ENCODE data around the gene HSPH1. TPM values are rescaled to one million over a fixed set of nuclear protein-coding genes. Genes with fewer than 3 reads are reported as not detected.
"Not testable (repeated sequence)": the region's sequence is repeated elsewhere in the genome, so short reads cannot be mapped to it uniquely, and the experiment has no call there.

Gene HSPH1
- total RNA-seq, 1 experiment from 2014 or later: 83.3 TPM

DNA sequence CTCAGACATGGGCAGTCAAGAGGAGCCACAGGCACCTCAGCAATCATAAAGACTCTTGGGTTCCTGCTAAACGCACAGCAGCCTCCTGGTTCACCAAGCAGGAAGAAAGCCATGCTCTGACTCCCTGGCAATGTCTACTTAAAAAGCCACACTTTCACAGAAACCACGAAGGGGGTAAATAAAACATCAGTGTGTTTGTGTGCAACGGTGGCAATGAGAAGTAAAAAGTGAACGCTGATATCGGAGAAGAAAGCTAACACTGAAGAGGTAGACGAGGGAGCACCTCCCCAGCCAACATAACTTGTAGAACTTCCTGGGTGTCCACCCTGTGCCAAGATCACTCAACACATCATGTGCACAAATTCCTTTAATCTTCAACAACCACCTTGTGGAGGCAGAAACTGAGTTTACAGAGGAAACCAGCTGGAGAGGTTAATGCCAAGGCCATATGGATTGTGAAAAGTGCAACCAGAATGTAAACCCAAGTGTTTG, 30.2 kb downstream of the HSPH1 start:
- DNase-seq (ENCODE audit: low read depth): no peak

DNA sequence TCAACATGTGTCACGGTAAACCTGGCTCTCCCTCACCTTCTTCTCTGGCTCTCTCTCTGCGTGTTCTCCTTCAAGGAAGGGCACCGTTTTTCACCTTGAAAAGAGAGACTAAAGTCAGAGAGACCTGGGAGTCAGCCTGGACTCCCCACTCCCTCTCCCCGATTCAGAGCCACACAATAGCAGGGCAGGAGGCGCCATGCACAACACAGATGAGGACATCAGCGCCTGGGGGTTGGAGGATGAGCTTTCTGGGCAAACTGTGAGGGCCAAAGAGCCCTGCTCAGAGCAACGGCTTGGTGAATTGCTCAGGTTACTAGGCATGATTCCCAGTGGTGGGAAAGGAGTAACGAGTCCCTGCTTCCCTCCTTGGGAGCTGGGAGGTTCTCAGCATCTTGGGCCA, 32.3 kb downstream of the HSPH1 start:
- no peak for DNase-seq (ENCODE audit: low read depth)

DNA sequence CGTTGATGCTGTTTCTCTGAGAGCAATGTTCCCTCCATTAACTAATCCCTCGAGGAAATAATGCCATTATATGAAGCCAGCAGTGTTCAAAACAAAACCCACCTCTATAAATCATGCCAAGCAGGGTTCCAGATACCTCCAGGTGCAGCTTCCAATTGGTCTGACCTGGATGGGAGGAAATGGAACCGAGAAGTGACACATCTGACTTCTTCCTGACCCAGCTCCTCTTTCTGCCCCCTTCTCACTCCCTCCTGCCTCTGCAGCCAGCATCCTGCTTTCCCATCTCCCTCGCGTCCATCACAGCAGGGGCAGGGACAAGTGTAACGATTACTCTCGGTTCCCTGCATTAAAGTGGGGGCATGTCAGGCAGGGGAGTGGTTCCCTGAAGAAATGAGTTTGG, 37.5 kb downstream of the HSPH1 start:
- DNase-seq (ENCODE audit: low read depth): no peak

DNA sequence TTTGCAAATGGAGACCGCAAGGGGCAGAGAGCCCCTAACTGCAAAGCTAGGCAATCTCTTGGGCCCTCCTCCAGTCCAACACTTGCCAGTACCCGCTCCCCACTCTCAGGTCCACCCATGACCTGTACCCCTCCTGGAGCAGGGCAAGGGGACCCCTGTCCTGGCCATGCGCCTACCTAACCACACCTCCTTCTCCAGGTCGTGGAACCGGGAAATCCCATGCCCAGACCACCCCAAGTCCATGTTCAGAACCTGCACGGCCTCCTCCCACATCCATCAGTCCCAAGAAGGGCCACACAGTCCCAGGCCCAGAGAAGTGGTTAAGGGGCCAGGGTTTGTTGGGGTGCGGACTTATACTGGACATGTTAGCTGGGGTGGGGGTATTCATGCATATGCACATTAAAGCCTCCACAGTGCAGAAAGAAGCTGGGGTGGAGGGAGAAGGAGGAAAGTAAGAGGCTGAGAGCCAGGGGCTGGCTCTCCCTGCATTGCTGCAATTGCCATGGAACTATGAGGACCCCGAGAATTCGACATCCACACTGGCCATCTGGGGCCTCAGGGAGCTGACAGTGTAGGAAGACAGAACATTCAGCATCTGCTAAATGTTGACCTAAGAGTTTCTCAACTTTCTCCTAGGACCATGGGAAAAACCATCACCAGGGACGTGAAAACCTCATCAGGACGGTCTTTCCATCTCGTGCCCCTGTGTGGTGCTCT, 39.0 kb downstream of the HSPH1 start:
- no peak for DNase-seq (ENCODE audit: low read depth)

DNA sequence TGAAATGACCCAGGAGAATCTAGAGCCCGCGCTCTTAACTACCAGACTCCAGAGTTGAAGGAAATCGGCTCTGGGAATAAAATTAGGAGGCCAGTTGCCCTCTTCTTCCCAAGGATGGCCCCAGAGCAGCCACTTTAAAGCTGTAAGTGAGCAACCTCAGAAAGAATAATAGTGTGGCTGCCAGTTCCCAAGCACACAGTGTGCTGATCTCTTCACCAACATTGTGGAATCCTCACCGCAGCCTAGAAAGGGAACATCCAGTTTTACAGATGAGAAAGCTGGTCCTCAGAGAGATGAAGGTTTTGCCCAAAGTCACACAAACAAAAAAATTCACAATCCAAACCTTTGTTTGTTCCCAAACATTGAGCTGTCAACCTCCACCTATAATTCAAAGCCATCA, 39.6 kb downstream of the HSPH1 start:
- DNase-seq (ENCODE audit: low read depth): no peak

DNA sequence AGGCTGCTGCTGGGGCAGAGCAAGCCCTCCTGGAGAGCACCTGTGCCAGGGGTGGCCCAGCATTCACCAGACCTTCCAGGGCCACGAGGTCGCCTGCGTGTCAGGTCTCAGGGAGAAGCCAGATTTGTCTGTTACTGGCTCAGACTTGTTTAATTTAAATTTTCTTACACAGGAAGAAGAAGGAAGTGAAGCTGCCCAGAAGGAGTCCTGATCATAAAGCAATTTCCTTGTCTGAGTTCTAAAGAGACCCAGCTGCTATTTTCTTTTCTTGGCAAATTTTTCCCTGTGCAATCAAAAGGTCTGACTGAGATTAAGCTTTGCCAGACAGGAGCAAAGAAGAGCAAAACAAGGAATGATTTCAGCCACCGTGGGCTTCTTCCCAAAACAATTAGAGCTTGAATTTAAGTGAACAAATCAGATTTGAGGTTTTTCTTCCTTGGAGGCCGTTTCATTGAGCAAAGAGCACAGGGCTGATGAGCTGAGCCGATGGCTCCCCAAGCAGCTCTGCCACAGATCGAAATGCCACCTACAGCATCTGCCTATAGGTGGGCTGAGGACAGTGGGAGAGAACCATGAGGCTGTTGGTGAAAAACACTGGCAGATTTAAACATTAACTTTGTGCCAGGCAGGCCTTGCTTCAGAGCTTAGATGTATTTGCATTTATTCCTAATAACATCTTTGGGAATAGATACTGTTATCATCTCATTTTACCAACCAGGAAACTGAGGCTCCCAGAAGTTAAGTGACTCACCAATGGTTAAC, 40.1 kb downstream of the HSPH1 start:
- DNase-seq (ENCODE audit: low read depth): no peak

DNA sequence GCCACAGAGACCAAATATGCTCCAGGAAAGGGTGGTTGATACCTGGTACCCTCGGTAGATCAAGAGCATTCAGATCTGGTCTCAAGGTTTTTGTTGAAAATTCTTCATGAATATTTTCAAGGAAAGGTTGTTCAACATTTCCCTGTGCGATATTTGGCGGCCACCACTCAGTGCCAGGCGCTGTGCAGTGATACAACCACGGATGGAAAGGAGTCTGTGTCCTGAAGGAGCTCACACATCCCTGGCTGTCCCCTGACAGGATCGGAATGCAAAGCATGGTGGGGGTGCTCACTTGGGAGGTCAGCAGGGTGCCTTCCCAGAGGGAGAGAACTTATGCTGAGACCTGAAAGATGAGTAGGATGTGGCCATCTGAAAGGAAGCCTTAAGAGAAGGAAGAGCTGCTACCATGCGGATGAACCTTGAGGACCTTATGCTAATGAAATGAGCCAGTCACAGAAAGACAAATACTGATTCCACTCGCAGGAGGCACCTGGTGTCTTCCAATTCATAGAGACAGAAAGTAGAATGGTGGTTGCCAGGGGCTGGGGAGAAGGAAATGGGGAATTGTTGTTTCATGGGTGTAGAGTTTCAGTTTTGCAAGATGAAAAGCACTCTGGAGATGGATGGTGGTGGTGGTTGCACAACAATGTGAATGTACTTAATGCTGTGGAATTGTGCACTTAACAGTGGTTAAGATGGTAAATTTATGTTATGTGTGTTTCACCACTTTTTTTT, 41.6 kb downstream of the HSPH1 start:
- DNase-seq (ENCODE audit: low read depth): no peak

DNA sequence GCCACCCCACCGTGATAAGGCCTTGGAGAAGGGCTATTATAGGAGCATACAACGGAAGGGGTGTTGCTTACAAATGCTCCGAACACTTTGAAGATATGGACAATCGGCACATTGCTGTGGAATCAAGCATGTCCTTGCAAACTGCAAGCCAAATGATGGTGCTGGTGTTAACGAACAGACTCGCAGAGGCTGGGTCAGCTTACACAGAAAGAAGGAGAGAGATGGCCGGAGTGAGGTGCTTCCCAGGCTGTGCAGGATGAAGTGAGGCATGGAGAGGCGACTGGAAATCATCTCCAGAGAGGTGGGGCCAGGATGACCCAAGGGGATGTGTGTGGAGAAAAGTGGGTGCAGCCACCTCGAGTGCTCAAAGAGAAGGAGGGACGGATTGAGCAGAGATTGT, 42.2 kb downstream of the HSPH1 start:
- no peak for DNase-seq (ENCODE audit: low read depth)

DNA sequence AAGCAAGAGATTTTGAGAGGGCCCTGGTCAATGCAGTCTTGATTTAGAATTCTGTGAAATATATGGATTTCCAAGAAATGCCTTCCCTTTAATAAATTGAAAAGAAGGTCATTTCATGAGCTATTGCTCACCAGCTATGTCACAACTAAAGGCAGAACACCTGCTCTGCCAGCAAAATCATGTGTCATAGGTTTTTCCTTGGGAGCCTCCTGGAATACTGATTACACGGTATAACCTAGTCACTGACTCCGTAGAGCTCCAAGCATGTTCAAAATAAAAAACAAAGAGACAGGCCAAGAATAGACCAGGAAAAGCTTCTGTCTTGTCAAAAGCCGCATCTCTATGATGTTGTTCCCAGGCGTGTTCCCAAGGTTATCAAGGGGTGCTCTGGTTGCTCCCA, 45.5 kb downstream of the HSPH1 start:
- no peak for DNase-seq (ENCODE audit: low read depth)

DNA sequence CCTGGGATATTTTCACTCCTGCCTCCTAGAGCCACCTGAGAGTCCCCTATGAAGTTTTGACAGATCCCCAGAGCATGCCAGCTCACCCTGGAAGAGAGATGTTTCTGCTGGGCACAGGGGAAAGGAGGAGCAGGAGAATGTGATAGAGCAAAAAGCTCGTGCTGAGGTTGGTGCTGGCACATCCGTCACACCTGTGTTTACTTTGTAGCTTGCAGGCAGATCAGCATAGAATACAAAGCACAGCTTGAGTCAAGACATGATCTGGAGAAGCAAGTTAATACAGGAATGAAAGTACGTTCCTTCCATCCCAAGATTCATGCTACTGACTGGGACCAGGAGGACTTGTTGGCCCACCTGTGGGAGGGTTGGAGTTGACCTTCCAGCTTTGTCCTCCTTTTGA, 46.1 kb downstream of the HSPH1 start:
- DNase-seq (ENCODE audit: low read depth): no peak

DNA sequence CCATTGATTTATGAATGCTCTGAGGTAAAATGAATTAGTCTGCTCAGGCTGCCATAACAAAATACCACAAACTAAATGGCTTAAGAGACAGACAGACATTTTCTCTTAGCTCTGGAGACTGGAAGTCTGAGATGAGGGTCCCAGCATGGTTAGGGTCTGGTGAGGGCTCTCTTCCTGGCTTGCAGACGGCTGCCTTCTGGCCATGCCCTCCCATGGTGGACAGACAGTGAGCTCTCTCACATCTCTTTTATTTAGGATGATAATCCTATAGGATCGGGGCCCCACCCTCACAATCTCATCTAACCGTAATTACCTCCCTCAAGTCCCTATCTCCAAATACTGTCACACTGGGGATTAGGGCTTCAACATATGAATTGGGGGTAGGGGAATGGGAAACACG, 47.1 kb downstream of the HSPH1 start:
- no peak for DNase-seq (ENCODE audit: low read depth)

DNA sequence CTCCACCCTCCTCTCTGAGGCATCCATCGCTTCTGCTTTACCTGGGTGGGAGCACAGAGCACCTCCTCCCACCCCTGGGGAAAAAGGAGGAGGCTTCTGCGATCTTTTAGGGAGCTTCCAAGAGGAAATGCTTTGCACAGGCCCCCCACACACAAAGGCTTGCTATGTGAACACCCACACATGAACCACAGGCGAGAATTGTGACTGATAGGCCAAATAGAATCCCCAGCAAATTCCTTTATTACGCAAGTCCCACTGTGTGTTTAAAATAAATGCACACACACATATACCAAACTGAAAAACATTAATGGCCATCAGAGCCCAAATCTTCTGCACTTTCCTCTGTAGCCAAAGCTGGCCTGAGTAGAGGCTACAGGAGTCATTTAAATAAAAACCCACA, 50.6 kb downstream of the HSPH1 start:
- no peak for DNase-seq (ENCODE audit: low read depth)

DNA sequence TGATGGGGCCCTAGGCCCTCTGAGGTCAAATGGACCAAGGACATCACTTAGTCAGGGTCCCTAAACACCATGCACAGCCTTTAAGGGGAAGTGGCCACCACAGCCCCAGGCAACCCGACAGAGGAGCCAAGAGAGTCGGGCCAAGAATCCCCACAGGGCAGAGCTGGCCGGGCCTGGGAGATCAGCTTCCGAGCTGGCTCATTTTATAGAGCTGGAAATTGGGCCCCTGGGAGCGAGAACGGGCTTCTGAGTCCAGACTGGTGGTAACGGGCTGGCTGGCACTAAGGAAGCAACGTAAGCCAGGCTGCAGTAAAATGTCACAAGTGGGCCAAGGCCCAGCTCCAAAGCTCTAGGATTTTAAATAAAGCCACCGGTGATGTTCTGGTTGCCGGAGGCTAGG, 51.1 kb downstream of the HSPH1 start:
- DNase-seq (ENCODE audit: low read depth): no peak

DNA sequence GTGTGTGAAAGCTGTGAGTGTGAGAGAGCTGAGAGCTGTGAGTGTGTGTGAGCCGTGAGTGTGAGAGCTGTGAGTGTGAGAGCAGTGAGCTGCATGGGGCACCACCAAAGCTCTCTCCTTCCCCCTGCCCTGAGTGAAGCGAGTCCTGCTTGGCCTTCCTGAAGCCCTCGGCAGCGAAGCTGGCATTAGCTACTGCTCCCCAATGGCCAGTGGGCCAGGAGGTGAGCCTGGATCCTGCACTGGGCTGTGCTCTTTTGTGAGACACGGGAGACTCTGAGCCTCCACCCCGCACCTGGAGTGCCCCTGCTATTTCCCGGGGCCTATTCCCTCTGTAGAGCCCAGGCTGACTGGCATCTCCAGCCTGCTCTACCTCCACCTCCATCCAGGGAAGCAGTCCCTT, 51.5 kb downstream of the HSPH1 start:
- no peak for DNase-seq (ENCODE audit: low read depth)

DNA sequence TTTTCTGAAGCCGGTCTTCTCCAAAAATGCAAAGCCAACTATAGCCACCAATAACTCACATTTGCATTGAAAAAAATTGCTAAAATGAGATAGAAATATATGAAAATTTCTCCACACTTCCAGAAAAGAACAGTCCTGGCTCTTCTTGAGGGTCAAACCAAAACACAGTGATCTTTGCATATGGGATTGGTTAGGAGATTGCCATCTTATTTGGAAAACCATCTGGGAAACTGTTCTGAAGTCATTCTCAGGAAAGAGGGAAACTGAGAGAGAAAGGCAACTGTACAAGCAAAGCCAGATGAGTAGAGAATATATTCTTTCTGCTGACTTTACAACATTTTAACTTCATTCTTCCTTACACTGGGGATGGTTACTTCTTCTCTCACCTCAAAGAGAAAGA, 54.6 kb downstream of the HSPH1 start:
- no peak for DNase-seq (ENCODE audit: low read depth)

DNA sequence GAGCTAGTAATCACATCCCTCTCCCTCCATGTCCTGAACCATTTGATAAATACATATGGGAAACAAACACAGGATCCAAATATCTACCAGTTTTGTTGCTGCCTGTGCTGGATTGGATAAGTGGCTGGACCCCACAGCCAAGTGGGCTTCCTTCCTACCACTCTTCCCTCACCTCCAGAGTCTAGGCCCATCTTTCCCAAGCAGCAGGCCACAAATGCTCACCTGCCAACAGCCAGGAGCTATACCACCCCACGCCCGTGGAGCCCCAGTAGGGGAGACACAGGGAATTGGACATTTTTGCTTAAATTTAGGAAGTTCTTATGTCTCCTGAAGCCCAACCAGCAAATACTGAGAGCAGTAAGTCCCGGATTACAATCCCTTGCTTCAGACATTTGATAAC, 55.8 kb downstream of the HSPH1 start:
- DNase-seq (ENCODE audit: low read depth): no peak

DNA sequence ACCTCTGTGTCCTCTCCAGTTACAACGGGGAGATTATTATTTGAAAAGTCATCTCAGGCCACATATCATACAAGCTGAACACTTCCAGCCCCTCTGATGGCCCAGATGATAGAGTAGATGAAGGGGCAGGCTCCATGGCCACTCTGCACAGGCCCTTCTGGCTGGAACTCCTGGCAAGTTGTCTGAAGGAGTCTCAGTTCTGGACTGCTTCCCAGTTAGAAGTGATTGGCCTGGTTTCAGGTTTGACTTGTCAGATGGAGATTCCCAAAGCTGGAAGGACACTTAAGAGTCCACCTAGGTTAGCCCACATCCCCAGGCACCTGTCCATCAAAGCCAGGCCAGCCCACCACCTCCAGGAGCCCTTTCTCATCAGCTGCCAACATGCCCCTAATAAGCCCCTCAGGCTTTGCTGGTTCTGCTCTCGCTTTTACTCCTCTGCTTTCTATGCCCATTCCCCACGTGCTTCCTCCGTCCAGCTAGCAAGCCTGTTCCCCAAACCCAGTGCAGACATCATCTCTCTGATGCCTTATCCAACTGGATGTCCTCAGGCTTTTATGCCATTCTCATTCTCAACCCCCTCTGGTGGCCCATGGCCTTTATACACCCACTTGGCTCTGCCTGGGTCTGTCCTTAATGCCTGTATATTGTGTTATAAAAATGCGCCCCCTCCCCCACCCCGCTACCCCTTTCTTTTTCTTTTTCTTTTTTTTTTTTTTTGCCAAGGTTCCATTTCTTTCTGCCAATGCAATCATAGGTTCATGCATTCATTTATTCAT, 56.5 kb downstream of the HSPH1 start:
- DNase-seq (ENCODE audit: low read depth): peak; percentile 9

DNA sequence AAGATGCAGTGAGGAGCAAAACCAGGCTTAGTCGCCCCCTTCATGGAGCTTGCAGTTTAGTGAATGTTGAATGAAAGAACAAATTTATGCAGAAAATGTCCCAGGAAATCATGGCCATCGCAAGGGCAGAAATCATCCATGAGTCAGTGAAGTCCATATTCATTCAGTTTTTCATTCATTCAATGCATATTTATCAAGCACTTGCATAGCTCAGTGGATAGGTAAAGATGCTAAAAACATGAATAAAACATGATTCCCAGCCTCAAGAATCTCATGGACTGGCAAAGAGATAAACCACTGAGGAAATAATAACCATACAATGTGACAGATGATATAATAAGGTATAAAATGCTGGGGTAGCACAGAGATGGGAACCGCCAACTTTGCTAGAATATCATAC, 58.8 kb downstream of the HSPH1 start:
- no peak for DNase-seq (ENCODE audit: low read depth)

DNA sequence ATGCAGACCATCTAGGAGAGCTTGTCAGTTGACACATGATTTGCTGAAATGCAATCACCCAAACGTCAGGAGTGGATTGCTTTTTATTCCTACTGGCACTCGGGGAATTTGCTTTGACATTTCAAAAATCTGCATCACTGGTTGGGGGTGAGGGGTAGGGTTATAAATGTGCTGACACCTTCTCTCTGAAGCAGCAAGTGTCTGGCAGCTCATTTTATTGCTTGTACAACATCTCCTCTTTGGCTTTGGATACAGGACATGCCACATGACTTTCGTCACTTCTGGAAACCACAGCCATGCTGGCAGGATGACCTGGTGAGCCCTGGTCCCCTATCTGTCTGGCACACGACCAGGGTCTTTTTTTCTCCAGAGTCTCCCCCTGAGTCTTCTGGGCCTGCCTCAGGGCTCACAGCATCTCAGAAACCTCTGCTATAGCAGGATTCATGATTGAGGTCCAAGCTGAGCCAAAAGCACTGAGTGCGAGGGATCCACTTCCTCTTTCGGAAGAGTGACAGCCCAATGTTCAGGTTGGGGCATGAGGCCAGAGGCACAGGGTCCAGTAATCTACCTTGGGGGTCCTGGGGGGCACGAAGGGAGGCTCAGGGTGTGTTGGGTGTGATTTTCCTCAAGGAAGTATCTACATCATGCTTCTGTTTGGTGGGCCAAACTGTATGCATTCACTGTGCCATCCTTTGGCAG, 60.1 kb downstream of the HSPH1 start:
- DNase-seq (ENCODE audit: low read depth): peak; percentile 43

DNA sequence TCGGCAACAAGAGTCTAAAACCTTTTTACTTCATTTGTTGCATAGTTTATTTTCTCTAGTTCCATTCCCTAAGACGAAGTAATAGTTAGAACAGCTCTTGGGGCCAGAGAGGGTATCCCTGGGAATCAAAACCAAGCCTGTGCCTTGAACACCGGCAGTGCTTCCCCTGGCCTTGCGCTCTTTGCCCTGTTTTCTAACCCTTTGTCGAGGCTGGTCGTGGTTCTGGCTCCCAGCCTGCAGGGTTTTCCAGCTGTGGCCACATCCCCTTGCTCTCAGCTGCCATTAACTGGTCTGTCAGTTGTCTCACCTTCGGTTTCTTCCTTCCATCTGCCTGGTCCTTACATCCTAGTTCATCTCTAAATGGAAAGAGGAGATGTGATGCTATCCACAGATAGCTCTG, 61.0 kb downstream of the HSPH1 start:
- DNase-seq (ENCODE audit: low read depth): no peak

DNA sequence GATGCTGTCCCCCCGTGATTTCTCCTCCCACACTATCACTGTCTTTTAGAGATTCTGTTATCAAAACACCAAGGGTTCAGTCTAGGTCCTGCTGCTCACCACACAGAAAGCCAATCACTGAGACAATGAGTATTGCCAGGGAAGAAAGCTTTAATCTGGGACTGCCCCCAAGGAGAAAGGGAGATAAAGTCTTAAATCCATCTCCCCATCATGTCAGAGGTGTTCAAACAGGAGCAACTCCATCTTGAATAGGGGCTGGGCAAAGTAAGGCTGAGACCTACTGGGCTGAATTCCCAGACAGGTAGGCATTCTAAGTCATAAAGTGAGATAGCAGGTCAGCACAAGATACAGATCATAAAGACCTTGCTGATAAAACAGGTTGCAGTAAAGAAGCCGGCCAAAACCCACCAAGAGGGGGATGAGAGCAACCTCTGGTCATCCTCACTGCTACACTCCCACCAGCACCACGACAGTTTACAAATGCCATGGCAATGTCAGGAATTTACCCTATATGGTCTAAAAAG, 63.7 kb downstream of the HSPH1 start:
- DNase-seq (ENCODE audit: low read depth): not testable (repeated sequence)
